Measurements from ENCODE around the gene EFL1.
"Not testable (repeated sequence)": the region's sequence is repeated elsewhere in the genome, so short reads cannot be mapped to it uniquely, and the experiment has no call there.

EFL1 gene

GRCh38 chr15:82195818-82196217 is 66.7 kb downstream of the EFL1 start:
- FAIRE-seq: not testable (repeated sequence)

DNA sequence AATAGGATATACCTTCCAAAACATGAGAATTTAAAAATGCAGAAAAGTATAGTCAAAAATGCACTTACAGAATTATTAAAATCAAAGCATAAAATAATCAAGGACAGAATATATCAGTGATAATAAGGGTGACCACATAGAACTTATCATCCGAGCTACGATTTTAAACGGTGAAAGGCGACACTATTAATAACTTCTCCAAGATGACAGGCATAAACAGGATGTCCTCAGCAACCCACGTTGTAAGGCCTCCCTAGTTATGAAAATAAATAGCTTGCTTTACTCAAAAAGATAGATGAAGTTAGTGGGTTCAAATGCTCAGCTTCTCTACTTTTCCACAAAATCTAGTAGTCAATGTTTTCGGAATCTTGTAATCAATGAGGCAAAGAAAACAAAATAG is 68.0 kb downstream of the EFL1 start:
- not testable (repeated sequence) for FAIRE-seq

DNA sequence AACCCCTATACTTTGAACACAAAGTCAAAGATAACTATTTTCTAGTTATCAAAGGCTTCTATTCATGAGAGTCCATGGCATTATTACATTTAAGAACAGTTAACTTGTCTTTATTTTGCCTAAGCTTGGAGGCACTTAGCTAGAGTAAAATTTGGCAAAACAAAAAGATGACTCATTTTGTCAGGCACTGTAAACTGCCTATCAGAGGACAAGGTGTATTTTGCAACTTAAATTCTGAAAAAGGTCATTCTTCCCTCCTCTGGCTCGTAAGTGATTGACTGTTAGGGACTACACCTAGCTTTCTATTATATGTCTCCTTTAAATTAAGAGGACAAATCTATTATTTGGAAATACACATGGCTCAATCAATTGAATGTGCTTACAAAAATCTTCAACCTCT is 69.1 kb downstream of the EFL1 start:
- not testable (repeated sequence) for FAIRE-seq

GRCh38 chr15:82192394-82192793 is 70.1 kb downstream of the EFL1 start:
- FAIRE-seq: peak; percentile 27

DNA sequence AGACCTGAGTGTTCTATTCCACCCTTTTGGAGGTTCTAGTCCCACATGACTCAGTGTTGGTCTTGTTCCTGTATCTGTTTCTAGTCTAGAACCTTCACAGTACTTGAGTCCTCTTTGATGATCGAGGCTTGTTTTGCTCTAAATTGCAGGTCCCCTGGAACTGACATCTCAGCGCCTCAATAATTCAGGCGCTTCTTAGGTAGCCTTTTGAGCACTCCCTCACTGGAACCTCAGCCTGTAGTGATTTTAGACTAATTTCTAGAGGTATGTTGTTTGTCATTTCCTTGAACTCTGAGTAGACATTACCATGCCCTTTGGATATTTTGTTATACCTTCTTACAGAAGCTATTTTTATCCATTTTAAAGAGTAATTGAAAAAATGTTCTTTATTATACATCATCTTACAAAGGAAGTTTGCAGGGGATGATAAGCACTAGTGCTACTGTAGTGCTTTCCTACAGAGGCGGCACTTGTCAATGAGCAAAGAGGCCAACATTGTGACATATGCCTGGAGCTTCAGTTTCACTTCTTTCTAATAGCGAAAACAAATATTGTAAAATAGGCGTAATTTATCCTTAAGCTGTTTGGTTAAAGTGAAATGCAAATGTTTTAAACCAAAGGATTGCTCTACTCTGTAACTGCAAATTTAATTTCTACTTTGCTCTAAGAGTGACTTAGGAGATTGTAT is 75.7 kb downstream of the EFL1 start:
- FAIRE-seq: no peak

DNA sequence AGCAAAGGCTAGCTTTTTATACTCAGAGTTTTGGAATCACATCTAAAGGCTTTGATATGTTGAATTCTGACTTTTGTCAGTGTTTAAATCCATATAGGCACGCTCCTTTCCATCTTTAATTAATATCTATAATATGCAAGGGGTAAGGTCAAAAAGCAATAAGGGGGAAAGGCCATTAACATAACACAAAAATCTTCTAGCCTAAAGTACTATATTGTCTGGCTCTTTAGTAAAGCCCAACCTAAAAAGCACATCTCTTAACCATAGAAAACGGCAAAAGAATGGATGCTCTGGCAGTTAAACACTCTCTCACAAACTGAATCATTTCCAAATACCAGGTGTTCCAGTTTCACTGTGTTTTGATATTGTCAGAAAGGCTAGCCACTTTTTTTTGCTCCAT is 76.4 kb downstream of the EFL1 start:
- no peak for FAIRE-seq

DNA sequence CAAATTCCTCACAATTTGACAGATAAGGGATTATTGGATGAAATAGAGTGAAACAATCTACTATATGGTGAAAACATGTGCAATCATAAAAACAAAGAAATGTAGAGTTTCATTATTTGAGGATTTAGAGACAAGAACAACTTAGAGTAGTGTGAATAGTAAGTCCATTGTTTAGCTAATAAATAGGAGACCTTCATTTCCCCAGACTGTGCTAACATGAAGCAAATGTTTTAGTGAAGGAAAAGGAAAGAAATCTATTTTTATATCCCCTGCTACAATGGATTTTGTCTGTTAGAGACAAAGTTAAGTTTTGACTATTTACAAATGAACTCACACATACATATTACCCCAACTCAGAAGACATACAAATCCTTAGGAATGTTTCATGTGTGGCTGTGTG is 77.8 kb downstream of the EFL1 start:
- no peak for FAIRE-seq

- no peak for FAIRE-seq
These were observed 78.2 kb downstream of the EFL1 start for GRCh38 chr15:82184355-82184754.

DNA sequence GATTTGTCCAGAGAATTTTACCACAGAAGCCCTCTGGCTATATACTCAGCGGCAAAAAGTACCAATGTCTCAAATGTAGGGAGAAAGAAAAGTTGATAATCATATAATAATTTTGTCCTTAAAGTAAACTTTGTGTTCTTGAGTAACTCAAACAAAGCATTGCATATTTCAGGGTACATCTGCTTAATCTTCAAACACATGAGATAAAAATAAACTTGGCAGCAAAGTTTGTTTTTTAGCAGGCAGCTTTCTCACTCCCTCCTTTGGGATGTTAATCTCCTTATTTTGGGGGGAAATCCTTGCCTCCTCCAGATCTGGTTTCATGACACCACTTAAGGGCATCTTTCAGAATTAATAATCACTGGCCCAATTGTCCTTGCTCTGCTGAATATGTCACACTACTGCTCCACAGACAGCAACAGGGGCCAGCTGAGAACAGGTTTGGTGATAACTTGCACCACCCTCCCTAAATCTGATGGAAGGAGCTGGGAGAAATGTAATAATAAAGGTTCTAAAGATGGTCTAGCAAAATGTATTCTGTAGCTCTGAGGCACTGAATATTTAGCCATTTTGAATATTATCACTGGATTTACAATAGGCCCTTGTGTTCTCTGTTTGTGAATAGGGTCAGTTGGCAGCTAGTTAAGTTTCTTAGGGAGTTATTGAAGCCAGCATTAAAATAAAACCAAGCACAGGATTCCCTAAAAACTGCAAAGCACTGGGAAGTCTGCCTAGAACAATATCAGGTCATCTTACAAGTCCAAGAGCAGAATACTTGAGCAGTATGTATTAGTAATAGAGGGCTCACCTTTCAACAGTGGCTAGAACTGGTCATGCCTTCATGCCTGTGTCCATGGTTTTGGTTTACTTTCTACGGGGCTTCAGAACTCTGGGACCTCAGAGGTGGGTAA is 79.2 kb downstream of the EFL1 start:
- no peak for FAIRE-seq

- FAIRE-seq: no peak
These were observed 81.2 kb downstream of the EFL1 start for GRCh38 chr15:82181371-82181770.

DNA sequence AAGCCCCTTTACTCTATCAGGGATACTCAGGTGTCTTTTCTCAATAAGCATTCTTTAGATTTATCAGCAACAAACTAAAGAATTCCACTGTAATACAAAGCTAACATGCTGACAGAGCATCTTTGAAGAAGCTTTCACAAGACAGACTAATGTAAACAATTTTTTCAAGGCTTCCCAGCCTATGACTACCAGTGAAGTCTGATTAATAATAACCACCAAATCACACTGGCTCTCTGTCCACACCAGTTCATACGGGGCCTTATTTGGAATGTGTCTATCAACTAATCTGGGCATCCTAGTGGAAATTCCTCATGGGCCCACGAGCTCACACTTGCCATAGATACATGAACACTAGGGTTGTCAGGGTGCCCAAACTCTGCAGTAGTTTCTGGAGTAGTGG is 84.5 kb downstream of the EFL1 start:
- FAIRE-seq: no peak

GRCh38 chr15:82177291-82178010 is 85.1 kb downstream of the EFL1 start:
- FAIRE-seq: no peak

- no peak for FAIRE-seq
These were observed 86.0 kb downstream of the EFL1 start for GRCh38 chr15:82176542-82176941.

- no peak for FAIRE-seq
These were observed 87.9 kb downstream of the EFL1 start for GRCh38 chr15:82174471-82175235.

GRCh38 chr15:82173108-82173507 is 89.4 kb downstream of the EFL1 start:
- FAIRE-seq: no peak

DNA sequence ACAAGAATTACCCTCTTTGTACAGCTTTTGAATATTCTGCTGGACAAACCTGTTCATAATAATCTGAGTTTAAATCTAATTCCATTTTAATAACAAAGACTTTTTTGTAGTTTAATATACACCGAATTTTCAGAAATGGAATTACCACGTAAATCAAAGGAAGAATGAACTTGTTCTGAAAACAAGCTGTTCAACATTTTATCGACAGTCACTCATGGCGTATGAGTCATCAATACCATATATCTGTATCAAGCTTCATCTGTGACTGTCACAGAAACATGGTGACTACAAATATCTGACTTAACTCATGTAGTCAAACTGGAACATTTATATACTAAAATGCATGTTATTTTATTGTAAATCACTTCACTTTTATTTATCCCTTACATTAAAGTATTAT is 90.0 kb downstream of the EFL1 start:
- no peak for FAIRE-seq

DNA sequence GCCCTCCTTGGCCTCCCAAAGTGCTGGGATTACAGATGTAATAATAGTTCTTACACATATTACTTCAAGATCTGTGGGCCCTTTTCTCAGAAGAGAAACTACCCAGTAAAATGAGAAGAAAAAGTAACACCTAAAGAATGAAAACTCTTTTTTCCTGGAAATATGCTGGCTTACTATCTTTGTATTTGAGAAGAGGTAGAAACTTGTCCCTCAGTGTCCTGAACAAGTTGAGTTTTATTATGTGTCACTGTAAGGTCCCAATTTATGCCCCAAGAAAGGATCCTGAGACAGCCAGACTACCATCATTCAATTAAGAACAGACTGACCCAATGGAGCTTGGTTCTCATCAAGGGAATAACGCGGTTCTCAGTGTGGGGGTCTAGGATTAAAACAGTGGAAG is 93.8 kb downstream of the EFL1 start:
- FAIRE-seq: no peak

GRCh38 chr15:82168296-82168695 is 94.2 kb downstream of the EFL1 start:
- no peak for FAIRE-seq

- FAIRE-seq: no peak
These were observed 96.6 kb downstream of the EFL1 start for GRCh38 chr15:82165948-82166376.

DNA sequence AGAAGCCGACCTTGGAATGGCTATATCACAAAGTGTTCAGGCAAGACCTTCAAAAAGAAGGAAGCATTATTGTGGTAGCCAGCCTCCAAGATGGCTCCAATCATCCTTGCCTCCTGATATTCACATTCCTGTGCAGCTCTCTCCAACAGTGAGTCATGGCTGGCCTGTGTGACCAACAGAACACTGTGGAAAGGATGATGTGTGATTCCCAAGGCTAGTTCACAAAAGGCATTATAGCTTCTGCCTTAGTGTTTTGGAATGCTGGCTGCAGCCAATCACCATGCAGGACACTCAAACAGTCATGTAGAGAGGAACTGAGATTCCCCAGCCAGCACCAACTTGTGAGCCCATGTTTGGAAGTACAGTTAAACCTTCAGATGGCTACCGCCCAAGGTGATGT is 102.6 kb downstream of the EFL1 start:
- FAIRE-seq: no peak

GRCh38 chr15:82158811-82159210 is 103.7 kb downstream of the EFL1 start:
- no peak for FAIRE-seq

DNA sequence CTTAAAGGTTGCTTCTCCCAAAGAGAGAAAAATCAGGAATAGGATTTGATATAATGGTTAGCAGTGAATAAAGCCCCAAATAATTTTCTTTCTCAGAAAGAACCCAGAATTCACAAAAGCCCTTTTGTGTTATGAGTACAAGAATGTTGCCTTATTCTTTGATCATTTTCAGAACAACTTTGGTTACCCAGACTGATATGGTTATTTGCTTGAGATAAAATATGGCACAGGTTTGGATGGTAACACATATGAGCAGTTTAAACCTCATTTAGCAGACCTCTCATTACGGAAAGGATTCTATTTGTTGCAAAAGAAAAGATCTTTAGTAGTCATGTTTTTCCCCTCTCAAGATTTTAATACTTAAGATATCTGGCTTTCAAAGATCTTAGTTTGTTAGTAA is 111.9 kb downstream of the EFL1 start:
- FAIRE-seq: no peak

DNA sequence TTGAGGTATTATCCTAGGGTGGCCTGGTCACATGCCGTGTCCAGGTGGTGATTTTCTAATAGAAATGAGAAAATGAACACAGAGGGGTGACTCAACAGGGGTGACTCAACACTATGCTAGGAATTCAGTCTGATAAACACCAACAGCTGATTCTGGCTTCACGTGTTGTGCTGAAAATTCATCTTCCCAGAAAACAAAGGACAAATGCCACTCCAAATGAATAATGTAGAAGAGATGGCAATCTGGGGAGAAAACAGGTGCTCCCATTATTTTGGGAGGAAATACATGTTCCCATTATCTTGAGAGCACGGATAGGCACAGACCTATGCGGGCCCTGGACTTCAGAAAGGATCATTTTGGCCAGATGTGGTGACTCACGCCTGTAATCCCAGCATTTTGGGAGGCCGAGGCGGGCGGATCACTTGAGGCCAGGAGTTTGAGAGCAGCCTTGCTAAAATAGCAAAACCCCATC is 115.5 kb downstream of the EFL1 start:
- peak; percentile 75 for FAIRE-seq
